Colonic mucosa (tissue), 4 donors: ENCODE data around the gene TLE2. TPM values are rescaled to one million over a fixed set of nuclear protein-coding genes. Genes with fewer than 3 reads are reported as not detected.

Experiments
- DNase-seq: peaks from one replicate; pipeline ENCODE4 v3.0.0-alpha.2; 2020
- H3K27ac ChIP-seq: fragments of 200-600 bp; one replicate; pipeline ENCODE4 v1.8.0; 2021
- H3K27me3 ChIP-seq: fragments of 200-600 bp; one replicate; pipeline ENCODE4 v1.8.0; 2021
- H3K36me3 ChIP-seq: fragments of 200-600 bp; one replicate; pipeline ENCODE4 v1.8.0; 2021
- H3K4me1 ChIP-seq: fragments of 200-600 bp; one replicate; pipeline ENCODE4 v1.8.0; 2021; ENCODE audit warnings: mild to moderate bottlenecking
- H3K4me3 ChIP-seq: fragments of 200-600 bp; one replicate; pipeline ENCODE4 v1.8.0; 2021
- H3K9ac ChIP-seq, 2 donors: one replicate each; pipeline ENCODE4 v1.7.0; 2013; ENCODE audit warnings: control low read depth in 2 of 2, low read depth in 2 of 2, low read length in 2 of 2
- H3K9me3 ChIP-seq: fragments of 200-600 bp; one replicate; pipeline ENCODE4 v1.8.0; 2021
- intact Hi-C: fragments of 100-400 bp; cut with DNase I; formaldehyde crosslinking; loops from one replicate; pipeline ENCODE4 v1.14.1; 2022
- total RNA-seq, 2 donors: library from RNA; stranded (reverse); fragmentation: NEBNext Ultra II Directional in 1 of 2; extraction: Animal tissue kit (Norgen Biotek cat#: 25700) in 1 of 2; gene quantifications; one replicate each; pipeline ENCODE4 v1.2.1, GENCODE V29; 2021
- TF ChIP-seq, protein P1 (sequence below): fragments of 200-600 bp; IDR thresholded peaks from one replicate; pipeline ENCODE4 v1.8.0; 2022; ENCODE audit warnings: antibody characterized with exemption, mild to moderate bottlenecking
- donor health status: healthy.
- donor health status: DM: no; HTN: no; CAD: no.
- donor health status: DM: no; HTN: no; CAD: no.

The TLE2 gene
- total RNA-seq, 2 donors from 2014 or later: 42.8 to 52.4 TPM

DNA sequence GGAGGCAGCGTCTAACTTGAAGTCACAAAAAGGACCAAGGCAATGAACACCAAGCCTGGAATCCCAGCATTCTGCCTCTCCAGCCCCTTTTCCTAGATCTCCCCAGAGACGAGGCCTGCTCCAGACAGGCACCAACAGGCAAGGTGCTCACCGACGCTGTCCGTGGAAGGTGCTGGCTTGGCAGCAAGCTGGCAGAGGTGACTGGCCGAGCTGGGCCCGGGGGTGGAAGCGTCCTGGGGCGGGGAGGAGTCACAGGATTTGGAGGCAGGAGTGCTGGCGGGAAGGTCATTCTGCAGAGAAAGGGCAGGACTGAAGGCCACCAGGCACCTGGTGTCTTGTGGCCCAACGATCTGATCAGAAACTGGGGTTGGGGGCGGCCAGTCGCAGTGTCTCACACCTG, 18.2 kb downstream of the TLE2 start:
- no peak overlapping the region for H3K4me3 ChIP-seq
- H3K36me3 ChIP-seq: no peaks in the 10 kb centered on the region
- no peak overlapping the region for H3K9ac ChIP-seq
- no peaks in the 10 kb centered on the region for H3K9me3 ChIP-seq
- intact Hi-C loops: no loop called here
- no peaks in the 10 kb centered on the region for H3K27me3 ChIP-seq
- TF ChIP-seq, protein P1, sequence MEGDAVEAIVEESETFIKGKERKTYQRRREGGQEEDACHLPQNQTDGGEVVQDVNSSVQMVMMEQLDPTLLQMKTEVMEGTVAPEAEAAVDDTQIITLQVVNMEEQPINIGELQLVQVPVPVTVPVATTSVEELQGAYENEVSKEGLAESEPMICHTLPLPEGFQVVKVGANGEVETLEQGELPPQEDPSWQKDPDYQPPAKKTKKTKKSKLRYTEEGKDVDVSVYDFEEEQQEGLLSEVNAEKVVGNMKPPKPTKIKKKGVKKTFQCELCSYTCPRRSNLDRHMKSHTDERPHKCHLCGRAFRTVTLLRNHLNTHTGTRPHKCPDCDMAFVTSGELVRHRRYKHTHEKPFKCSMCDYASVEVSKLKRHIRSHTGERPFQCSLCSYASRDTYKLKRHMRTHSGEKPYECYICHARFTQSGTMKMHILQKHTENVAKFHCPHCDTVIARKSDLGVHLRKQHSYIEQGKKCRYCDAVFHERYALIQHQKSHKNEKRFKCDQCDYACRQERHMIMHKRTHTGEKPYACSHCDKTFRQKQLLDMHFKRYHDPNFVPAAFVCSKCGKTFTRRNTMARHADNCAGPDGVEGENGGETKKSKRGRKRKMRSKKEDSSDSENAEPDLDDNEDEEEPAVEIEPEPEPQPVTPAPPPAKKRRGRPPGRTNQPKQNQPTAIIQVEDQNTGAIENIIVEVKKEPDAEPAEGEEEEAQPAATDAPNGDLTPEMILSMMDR: no peak
- no peak for DNase-seq
- H3K27ac ChIP-seq: no peak overlapping the region
- no peaks in the 10 kb centered on the region for H3K4me1 ChIP-seq

DNA sequence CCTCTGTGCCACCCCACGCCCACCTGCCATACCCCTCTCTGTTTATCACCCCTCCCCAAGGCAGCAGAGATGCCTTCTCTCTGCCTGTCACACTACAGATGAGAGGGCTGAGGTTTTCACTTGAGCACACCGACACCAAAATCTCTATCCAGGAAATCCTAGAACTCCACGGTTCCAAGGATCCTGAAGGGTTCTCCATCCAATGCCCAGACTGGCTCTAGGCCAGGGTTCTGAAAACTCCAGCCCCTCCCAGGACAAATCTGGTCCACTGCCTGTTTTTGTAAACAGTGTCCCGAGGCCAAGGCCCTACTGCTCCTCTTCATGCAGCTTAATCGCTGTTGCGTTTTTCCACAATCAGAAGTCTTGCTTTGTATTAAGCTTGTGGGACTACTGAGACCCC, 20.1 kb downstream of the TLE2 start:
- Histone ChIP-seq H3K9ac (no peak overlapping the region), H3K36me3 (no peaks in the 10 kb centered on the region), H3K9me3 (no peaks in the 10 kb centered on the region), H3K27me3 (no peaks in the 10 kb centered on the region), H3K4me1 (no peaks in the 10 kb centered on the region), H3K4me3 (no peak overlapping the region), H3K27ac (no peak overlapping the region)
- TF ChIP-seq, protein P1: no peak
- no peak for DNase-seq
- intact Hi-C loops: no loop called here

DNA sequence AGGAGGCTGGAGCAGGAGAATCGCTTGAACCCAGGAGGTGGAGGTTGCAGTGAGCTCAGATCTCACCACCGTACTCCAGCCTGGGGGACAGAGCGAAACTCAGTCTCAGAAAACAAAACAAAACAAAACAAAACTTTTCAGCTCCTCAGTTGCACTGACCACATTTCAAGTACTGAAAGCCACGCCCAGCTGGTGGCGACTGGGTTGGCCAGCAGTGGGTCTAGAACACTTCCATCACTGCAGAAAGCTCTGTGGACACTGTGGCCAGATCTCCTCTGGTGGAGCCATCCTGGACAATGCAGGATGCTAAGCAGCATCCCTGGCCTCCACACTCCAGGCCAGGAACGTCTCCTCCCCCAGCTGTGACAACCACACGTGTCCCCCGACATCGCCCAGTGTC, 21.1 kb downstream of the TLE2 start:
- Histone ChIP-seq H3K9ac (no peak overlapping the region), H3K4me1 (no peaks in the 10 kb centered on the region), H3K27ac (no peak overlapping the region), H3K9me3 (no peaks in the 10 kb centered on the region), H3K36me3 (no peaks in the 10 kb centered on the region), H3K4me3 (no peak overlapping the region), H3K27me3 (no peaks in the 10 kb centered on the region)
- no peak for DNase-seq
- intact Hi-C loops: no loop called here
- TF ChIP-seq, protein P1: no peak

DNA sequence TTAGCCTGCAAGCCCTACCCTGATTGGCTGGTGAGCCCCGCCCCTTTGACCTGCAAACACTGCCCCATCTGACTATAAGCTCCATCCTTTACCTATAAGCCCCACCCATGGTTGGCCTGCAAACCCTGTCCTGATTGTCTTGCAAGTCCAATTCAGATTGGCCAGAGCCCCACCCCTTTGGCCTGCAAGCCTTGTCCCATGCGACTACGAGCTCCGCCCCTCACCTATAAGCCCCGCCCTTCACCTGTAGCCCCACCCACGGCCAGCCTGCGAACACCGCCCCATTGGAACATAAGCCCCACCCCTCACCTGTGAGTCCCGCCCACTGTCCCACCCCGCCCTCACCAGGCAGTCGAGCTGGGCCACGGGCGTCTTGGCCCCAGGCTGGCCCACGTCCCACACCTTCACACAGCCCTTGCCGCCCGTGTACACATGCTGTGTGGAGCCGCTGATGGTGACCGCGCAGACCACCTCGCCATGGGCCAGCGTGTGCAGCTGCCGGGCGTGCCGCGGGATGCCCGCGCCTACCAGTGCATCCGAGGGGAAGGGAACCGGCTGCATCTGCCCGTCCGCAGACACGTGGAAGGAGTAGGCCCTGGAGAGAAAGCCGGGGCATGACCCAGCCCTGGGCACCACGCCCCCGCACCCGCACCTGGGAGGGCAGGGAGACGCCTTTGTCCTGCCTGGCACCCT, 22.9 kb downstream of the TLE2 start:
- peak; percentile 61 for DNase-seq
- no peaks in the 10 kb centered on the region for H3K4me1 ChIP-seq
- H3K27me3 ChIP-seq: no peaks in the 10 kb centered on the region
- no peak overlapping the region for H3K9ac ChIP-seq
- intact Hi-C loops: no loop called here
- TF ChIP-seq, protein P1: no peak
- no peak overlapping the region for H3K4me3 ChIP-seq
- H3K27ac ChIP-seq: no peak overlapping the region
- no peaks in the 10 kb centered on the region for H3K9me3 ChIP-seq
- H3K36me3 ChIP-seq: no peaks in the 10 kb centered on the region

DNA sequence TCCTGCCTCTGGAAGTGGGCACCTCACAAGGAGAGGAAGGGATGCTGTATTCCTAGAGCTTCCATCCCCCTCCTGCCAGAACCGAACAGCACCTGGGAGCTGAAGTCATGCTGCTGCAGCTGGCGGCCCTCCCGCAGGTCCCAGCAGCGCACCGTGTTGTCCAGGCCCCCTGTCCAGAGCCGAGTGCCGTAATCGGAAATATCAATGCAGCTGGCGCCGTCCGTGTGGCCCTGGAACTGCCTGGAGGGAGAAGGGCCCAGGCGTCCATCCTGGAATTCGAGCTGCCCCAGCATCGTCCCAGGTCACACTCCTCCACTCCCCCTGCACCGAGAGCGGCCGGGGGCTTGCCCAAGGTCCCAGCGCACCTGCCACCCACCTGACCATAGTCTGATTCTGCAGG, 23.7 kb downstream of the TLE2 start:
- intact Hi-C loops: no loop called here

More for the DNA sequence above, 23.7 kb downstream of the TLE2 start:
- Histone ChIP-seq H3K36me3 (no peaks in the 10 kb centered on the region), H3K27me3 (no peaks in the 10 kb centered on the region), H3K9me3 (no peaks in the 10 kb centered on the region), H3K9ac (no peak overlapping the region), H3K4me1 (no peaks in the 10 kb centered on the region), H3K27ac (no peak overlapping the region), H3K4me3 (no peak overlapping the region)
- TF ChIP-seq, protein P1: no peak
- DNase-seq: no peak
